HL-60 (cell line): ENCODE measurements around the gene ATG101.

Experiments
- GABPA ChIP-seq: IDR thresholded peaks from 2 replicates; pipeline ENCODE4 v1.6.1; 2012; ENCODE audit warnings: low read depth
- POLR2AphosphoS5 ChIP-seq: IDR thresholded peaks from 2 replicates; pipeline ENCODE4 v1.6.1; 2012; ENCODE audit warnings: low read depth
- SPI1 ChIP-seq: IDR thresholded peaks from 2 replicates; pipeline ENCODE4 v1.6.1; 2012; ENCODE audit warnings: low read depth, mild to moderate bottlenecking, borderline replicate concordance
- TF ChIP-seq, protein P1 (sequence below): IDR thresholded peaks from 2 replicates; pipeline ENCODE4 v1.6.1; 2012; ENCODE audit warnings: low read depth; ENCODE audit not compliant: insufficient replicate concordance
- TF ChIP-seq, protein P2 (sequence below): IDR thresholded peaks from one replicate; pipeline ENCODE4 v1.5.1; 2011; ENCODE audit warnings: low read length, control low read depth, inconsistent platforms; ENCODE audit not compliant: insufficient read depth

DNA sequence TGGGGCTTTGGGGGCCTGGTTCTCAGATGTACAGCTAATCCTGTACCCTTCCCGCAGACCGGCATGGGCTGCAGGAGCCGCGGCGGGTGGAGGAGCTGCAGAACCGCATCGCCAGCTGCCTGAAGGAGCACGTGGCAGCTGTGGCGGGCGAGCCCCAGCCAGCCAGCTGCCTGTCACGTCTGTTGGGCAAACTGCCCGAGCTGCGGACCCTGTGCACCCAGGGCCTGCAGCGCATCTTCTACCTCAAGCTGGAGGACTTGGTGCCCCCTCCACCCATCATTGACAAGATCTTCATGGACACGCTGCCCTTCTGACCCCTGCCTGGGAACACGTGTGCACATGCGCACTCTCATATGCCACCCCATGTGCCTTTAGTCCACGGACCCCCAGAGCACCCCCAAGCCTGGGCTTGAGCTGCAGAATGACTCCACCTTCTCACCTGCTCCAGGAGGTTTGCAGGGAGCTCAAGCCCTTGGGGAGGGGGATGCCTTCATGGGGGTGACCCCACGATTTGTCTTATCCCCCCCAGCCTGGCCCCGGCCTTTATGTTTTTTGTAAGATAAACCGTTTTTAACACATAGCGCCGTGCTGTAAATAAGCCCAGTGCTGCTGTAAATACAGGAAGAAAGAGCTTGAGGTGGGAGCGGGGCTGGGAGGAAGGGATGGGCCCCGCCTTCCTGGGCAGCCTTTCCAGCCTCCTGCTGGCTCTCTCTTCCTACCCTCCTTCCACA is 11.0 kb upstream of the ATG101 start:
- TF ChIP-seq POLR2AphosphoS5 (no peak), GABPA (no peak), SPI1 (no peak)
- TF ChIP-seq, protein P1, sequence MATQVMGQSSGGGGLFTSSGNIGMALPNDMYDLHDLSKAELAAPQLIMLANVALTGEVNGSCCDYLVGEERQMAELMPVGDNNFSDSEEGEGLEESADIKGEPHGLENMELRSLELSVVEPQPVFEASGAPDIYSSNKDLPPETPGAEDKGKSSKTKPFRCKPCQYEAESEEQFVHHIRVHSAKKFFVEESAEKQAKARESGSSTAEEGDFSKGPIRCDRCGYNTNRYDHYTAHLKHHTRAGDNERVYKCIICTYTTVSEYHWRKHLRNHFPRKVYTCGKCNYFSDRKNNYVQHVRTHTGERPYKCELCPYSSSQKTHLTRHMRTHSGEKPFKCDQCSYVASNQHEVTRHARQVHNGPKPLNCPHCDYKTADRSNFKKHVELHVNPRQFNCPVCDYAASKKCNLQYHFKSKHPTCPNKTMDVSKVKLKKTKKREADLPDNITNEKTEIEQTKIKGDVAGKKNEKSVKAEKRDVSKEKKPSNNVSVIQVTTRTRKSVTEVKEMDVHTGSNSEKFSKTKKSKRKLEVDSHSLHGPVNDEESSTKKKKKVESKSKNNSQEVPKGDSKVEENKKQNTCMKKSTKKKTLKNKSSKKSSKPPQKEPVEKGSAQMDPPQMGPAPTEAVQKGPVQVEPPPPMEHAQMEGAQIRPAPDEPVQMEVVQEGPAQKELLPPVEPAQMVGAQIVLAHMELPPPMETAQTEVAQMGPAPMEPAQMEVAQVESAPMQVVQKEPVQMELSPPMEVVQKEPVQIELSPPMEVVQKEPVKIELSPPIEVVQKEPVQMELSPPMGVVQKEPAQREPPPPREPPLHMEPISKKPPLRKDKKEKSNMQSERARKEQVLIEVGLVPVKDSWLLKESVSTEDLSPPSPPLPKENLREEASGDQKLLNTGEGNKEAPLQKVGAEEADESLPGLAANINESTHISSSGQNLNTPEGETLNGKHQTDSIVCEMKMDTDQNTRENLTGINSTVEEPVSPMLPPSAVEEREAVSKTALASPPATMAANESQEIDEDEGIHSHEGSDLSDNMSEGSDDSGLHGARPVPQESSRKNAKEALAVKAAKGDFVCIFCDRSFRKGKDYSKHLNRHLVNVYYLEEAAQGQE, result no peak
- TF ChIP-seq, protein P2, sequence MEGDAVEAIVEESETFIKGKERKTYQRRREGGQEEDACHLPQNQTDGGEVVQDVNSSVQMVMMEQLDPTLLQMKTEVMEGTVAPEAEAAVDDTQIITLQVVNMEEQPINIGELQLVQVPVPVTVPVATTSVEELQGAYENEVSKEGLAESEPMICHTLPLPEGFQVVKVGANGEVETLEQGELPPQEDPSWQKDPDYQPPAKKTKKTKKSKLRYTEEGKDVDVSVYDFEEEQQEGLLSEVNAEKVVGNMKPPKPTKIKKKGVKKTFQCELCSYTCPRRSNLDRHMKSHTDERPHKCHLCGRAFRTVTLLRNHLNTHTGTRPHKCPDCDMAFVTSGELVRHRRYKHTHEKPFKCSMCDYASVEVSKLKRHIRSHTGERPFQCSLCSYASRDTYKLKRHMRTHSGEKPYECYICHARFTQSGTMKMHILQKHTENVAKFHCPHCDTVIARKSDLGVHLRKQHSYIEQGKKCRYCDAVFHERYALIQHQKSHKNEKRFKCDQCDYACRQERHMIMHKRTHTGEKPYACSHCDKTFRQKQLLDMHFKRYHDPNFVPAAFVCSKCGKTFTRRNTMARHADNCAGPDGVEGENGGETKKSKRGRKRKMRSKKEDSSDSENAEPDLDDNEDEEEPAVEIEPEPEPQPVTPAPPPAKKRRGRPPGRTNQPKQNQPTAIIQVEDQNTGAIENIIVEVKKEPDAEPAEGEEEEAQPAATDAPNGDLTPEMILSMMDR, result no peak
